ENCODE measurements around the gene RAB9A. TPM values are rescaled to one million over a fixed set of nuclear protein-coding genes. Genes with fewer than 3 reads are reported as not detected.

Gene RAB9A
- total RNA-seq, 1 experiment from 2014 or later = 26.3 TPM

DNA sequence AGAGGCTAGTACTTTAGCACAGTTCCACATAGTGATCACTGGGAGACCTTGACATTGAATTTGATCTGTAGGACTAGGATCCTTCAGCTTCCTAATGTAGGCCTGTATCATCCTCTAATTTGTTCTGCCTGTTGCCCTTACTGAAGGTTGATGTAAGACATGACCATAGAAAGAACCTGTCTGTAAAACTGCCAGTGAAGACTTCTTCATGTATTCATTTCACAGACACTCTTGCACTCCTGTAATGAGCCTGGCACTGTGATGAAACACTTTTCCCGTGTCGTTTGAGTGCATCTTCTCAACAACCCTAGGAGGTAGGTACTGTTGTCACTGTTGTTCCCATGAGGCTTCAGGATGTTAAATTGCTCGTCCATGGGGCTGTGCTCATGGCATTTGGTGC is 14.7 kb downstream of the RAB9A start:
- Mint-ChIP-seq H3K27me3 (ENCODE audit: low read depth) (no peaks in the 10 kb centered on the region), H3K36me3 (no peaks in the 10 kb centered on the region; the same call in 1 of the 2 replicates), H3K27ac (no peak overlapping the region), H3K4me3 (no peak overlapping the region), H3K4me1 (peaks cover 25% of the 10 kb centered on the region), H3K9me3 (no peaks in the 10 kb centered on the region)
- POLR2A ChIA-PET = no interaction called here
- CTCF ChIA-PET = no interaction called here
- ATAC-seq (no peak), DNase-seq (ENCODE audit: low spot score) (no peak)
- TF ChIP-seq, protein P1, sequence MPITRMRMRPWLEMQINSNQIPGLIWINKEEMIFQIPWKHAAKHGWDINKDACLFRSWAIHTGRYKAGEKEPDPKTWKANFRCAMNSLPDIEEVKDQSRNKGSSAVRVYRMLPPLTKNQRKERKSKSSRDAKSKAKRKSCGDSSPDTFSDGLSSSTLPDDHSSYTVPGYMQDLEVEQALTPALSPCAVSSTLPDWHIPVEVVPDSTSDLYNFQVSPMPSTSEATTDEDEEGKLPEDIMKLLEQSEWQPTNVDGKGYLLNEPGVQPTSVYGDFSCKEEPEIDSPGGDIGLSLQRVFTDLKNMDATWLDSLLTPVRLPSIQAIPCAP (CRISPR knock-in tag; IDR thresholded peaks at IDR 0.05) = no peak
- TF ChIP-seq ZNF671 (CRISPR knock-in tag; IDR thresholded peaks at IDR 0.05) (no peak), TP53 (CRISPR knock-in tag; IDR thresholded peaks at IDR 0.05) (no peak), ATF1 (CRISPR knock-in tag; IDR thresholded peaks at IDR 0.05) (no peak), SOX15 (CRISPR knock-in tag; IDR thresholded peaks at IDR 0.05) (no peak), TEAD1 (CRISPR knock-in tag; IDR thresholded peaks at IDR 0.05) (no peak), GTF2I (CRISPR knock-in tag; conservative IDR thresholded peaks at IDR 0.05) (no peak), ZNF219 (CRISPR knock-in tag; IDR thresholded peaks at IDR 0.05; ENCODE audit: borderline replicate concordance) (no peak), GABPB1 (CRISPR knock-in tag; IDR thresholded peaks at IDR 0.05) (no peak)
- TF ChIP-seq, protein P2, sequence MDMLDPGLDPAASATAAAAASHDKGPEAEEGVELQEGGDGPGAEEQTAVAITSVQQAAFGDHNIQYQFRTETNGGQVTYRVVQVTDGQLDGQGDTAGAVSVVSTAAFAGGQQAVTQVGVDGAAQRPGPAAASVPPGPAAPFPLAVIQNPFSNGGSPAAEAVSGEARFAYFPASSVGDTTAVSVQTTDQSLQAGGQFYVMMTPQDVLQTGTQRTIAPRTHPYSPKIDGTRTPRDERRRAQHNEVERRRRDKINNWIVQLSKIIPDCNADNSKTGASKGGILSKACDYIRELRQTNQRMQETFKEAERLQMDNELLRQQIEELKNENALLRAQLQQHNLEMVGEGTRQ (CRISPR knock-in tag; IDR thresholded peaks at IDR 0.05) = no peak
- TF ChIP-seq, protein P3, sequence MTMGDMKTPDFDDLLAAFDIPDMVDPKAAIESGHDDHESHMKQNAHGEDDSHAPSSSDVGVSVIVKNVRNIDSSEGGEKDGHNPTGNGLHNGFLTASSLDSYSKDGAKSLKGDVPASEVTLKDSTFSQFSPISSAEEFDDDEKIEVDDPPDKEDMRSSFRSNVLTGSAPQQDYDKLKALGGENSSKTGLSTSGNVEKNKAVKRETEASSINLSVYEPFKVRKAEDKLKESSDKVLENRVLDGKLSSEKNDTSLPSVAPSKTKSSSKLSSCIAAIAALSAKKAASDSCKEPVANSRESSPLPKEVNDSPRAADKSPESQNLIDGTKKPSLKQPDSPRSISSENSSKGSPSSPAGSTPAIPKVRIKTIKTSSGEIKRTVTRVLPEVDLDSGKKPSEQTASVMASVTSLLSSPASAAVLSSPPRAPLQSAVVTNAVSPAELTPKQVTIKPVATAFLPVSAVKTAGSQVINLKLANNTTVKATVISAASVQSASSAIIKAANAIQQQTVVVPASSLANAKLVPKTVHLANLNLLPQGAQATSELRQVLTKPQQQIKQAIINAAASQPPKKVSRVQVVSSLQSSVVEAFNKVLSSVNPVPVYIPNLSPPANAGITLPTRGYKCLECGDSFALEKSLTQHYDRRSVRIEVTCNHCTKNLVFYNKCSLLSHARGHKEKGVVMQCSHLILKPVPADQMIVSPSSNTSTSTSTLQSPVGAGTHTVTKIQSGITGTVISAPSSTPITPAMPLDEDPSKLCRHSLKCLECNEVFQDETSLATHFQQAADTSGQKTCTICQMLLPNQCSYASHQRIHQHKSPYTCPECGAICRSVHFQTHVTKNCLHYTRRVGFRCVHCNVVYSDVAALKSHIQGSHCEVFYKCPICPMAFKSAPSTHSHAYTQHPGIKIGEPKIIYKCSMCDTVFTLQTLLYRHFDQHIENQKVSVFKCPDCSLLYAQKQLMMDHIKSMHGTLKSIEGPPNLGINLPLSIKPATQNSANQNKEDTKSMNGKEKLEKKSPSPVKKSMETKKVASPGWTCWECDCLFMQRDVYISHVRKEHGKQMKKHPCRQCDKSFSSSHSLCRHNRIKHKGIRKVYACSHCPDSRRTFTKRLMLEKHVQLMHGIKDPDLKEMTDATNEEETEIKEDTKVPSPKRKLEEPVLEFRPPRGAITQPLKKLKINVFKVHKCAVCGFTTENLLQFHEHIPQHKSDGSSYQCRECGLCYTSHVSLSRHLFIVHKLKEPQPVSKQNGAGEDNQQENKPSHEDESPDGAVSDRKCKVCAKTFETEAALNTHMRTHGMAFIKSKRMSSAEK (CRISPR knock-in tag; IDR thresholded peaks at IDR 0.05; ENCODE audit: borderline replicate concordance) = no peak
- TF ChIP-seq, protein P4, sequence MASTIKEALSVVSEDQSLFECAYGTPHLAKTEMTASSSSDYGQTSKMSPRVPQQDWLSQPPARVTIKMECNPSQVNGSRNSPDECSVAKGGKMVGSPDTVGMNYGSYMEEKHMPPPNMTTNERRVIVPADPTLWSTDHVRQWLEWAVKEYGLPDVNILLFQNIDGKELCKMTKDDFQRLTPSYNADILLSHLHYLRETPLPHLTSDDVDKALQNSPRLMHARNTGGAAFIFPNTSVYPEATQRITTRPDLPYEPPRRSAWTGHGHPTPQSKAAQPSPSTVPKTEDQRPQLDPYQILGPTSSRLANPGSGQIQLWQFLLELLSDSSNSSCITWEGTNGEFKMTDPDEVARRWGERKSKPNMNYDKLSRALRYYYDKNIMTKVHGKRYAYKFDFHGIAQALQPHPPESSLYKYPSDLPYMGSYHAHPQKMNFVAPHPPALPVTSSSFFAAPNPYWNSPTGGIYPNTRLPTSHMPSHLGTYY (CRISPR knock-in tag; IDR thresholded peaks at IDR 0.05) = no peak
- TF ChIP-seq, protein P5, sequence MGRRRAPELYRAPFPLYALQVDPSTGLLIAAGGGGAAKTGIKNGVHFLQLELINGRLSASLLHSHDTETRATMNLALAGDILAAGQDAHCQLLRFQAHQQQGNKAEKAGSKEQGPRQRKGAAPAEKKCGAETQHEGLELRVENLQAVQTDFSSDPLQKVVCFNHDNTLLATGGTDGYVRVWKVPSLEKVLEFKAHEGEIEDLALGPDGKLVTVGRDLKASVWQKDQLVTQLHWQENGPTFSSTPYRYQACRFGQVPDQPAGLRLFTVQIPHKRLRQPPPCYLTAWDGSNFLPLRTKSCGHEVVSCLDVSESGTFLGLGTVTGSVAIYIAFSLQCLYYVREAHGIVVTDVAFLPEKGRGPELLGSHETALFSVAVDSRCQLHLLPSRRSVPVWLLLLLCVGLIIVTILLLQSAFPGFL (CRISPR knock-in tag; IDR thresholded peaks at IDR 0.05; ENCODE audit: borderline replicate concordance) = no peak

DNA sequence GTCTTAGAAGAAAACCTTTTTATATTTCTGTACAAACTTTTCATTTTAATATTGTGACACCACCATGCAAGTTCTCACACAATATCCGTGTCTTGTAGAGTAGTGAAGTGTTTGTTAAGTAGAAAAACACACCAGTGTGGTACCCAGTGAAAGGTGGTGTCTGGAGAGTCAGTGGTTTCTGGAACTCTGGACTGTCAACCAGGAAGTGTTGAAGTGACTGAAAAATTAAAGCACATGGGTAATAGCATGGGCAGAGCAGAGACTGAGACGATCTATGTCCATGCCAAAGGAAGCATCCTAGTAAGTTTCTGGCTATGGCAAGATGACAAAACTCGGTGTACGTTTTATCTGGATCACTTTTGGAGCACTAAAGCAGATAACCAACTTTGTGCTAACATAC is 22.2 kb downstream of the RAB9A start:
- no peaks in the 10 kb centered on the region for H3K27me3 Mint-ChIP-seq (ENCODE audit: low read depth)
- no peaks in the 10 kb centered on the region for H3K9me3 Mint-ChIP-seq
- ChIA-PET POLR2A (no interaction called here), CTCF (no interaction called here)
- no peak overlapping the region for H3K27ac Mint-ChIP-seq
- no peak overlapping the region for H3K4me3 Mint-ChIP-seq
- H3K4me1 Mint-ChIP-seq = peaks cover 9% of the 10 kb centered on the region
- no peak for DNase-seq (ENCODE audit: low spot score)
- H3K36me3 Mint-ChIP-seq = peaks cover 10% of the 10 kb centered on the region
- ATAC-seq = no peak
- TF ChIP-seq NR2C2 (CRISPR knock-in tag; IDR thresholded peaks at IDR 0.05) = no peak
- TF ChIP-seq, protein P6, sequence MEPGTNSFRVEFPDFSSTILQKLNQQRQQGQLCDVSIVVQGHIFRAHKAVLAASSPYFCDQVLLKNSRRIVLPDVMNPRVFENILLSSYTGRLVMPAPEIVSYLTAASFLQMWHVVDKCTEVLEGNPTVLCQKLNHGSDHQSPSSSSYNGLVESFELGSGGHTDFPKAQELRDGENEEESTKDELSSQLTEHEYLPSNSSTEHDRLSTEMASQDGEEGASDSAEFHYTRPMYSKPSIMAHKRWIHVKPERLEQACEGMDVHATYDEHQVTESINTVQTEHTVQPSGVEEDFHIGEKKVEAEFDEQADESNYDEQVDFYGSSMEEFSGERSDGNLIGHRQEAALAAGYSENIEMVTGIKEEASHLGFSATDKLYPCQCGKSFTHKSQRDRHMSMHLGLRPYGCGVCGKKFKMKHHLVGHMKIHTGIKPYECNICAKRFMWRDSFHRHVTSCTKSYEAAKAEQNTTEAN (CRISPR knock-in tag; IDR thresholded peaks at IDR 0.05) = no peak
- TF ChIP-seq NFYB (CRISPR knock-in tag; conservative IDR thresholded peaks at IDR 0.05; ENCODE audit: low read depth) = no peak
- TF ChIP-seq MXD4 (CRISPR knock-in tag; IDR thresholded peaks at IDR 0.05; ENCODE audit: borderline replicate concordance) = no peak
- TF ChIP-seq, protein P7, sequence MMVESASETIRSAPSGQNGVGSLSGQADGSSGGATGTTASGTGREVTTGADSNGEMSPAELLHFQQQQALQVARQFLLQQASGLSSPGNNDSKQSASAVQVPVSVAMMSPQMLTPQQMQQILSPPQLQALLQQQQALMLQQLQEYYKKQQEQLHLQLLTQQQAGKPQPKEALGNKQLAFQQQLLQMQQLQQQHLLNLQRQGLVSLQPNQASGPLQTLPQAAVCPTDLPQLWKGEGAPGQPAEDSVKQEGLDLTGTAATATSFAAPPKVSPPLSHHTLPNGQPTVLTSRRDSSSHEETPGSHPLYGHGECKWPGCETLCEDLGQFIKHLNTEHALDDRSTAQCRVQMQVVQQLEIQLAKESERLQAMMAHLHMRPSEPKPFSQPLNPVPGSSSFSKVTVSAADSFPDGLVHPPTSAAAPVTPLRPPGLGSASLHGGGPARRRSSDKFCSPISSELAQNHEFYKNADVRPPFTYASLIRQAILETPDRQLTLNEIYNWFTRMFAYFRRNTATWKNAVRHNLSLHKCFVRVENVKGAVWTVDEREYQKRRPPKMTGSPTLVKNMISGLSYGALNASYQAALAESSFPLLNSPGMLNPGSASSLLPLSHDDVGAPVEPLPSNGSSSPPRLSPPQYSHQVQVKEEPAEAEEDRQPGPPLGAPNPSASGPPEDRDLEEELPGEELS (CRISPR knock-in tag; IDR thresholded peaks at IDR 0.05) = no peak
- no peak for TF ChIP-seq GRHL2 (CRISPR knock-in tag; IDR thresholded peaks at IDR 0.05; ENCODE audit: insufficient replicate concordance, severe bottlenecking)
- no peak for TF ChIP-seq ZNF671 (CRISPR knock-in tag; IDR thresholded peaks at IDR 0.05)
- TF ChIP-seq, protein P8, sequence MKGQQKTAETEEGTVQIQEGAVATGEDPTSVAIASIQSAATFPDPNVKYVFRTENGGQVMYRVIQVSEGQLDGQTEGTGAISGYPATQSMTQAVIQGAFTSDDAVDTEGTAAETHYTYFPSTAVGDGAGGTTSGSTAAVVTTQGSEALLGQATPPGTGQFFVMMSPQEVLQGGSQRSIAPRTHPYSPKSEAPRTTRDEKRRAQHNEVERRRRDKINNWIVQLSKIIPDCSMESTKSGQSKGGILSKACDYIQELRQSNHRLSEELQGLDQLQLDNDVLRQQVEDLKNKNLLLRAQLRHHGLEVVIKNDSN (CRISPR knock-in tag; IDR thresholded peaks at IDR 0.05) = no peak
- no peak for TF ChIP-seq GABPB1 (CRISPR knock-in tag; IDR thresholded peaks at IDR 0.05)
- no peak for TF ChIP-seq NFATC4 (CRISPR knock-in tag; IDR thresholded peaks at IDR 0.05)
- TF ChIP-seq, protein P9, sequence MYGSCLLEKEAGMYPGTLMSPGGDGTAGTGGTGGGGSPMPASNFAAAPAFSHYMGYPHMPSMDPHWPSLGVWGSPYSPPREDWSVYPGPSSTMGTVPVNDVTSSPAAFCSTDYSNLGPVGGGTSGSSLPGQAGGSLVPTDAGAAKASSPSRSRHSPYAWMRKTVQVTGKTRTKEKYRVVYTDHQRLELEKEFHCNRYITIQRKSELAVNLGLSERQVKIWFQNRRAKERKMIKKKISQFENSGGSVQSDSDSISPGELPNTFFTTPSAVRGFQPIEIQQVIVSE (CRISPR knock-in tag; IDR thresholded peaks at IDR 0.05; ENCODE audit: borderline replicate concordance) = no peak
- TF ChIP-seq TEAD4 (CRISPR knock-in tag; IDR thresholded peaks at IDR 0.05) = no peak
- no peak for TF ChIP-seq JUN (CRISPR knock-in tag; IDR thresholded peaks at IDR 0.05)
